ENCODE results near the gene GRM8. TPM values are rescaled to one million over a fixed set of nuclear protein-coding genes. Genes with fewer than 3 reads are reported as not detected.

GRM8 gene
- total and polyA plus RNA-seq, 9 of the 15 experiments (the other 6 are each of a cell fraction or from before 2014, with no cell fraction given) = 0.13 TPM; not detected in 7

DNA sequence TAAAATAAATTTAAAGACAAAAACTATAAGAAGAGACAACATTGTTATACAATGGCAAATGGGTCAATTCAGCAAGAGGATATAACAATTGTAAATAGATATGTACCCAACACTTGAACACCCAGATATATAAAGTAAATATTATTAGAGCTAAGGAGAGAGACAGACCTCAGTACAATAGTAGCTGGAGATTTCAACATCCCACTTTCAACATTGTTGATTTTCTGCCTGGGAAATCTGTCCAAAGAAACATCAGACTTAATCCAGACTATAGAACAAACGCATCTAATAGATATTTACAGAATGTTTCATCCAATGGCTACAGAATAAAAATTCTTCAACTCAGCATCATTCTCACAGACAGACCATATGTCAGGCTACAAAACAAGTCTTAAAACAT is 256.1 kb downstream of the GRM8 start (continued):
- TF ChIP-seq, protein P1, sequence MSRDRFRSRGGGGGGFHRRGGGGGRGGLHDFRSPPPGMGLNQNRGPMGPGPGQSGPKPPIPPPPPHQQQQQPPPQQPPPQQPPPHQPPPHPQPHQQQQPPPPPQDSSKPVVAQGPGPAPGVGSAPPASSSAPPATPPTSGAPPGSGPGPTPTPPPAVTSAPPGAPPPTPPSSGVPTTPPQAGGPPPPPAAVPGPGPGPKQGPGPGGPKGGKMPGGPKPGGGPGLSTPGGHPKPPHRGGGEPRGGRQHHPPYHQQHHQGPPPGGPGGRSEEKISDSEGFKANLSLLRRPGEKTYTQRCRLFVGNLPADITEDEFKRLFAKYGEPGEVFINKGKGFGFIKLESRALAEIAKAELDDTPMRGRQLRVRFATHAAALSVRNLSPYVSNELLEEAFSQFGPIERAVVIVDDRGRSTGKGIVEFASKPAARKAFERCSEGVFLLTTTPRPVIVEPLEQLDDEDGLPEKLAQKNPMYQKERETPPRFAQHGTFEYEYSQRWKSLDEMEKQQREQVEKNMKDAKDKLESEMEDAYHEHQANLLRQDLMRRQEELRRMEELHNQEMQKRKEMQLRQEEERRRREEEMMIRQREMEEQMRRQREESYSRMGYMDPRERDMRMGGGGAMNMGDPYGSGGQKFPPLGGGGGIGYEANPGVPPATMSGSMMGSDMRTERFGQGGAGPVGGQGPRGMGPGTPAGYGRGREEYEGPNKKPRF (IDR thresholded peaks at IDR 0.05; ENCODE audit: low read depth, low read length) = no peak

DNA sequence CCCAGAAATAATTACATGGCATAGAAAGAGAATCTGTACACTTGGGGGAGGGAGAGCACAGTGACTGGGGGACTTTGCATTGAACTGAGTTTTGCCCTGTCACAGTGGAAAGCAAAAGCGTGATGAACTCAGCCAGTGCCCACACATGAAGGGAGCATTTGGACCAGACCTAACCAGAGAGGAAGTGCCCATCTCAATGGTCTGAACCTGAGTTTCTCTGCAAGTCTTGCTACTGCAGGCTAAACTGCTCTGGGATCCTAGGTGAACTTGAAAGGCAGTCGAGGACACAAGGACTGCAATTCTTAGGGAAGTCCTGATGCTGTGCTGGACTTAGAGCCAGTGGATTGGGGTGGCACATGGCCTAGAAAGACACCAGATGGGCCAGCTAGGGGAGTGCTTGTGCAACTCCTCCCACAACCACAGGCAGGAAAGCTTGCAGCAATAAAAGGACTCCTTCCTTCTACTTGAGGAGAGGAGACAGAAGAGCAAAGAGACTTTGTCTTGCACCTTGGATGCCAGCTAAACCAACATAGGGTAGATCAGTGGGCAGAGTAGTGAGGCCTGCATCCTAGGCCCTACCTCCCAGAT is 259.0 kb downstream of the GRM8 start:
- DNase-seq (ENCODE audit: extremely low read depth in 1 of 4, low spot score in 3 of 4) (no peak), ATAC-seq (no peak), FAIRE-seq (no peak)
- TF ChIP-seq ZNF347 (CRISPR knock-in tag; IDR thresholded peaks at IDR 0.05; ENCODE audit: low read depth) = no peak
- no peak for TF ChIP-seq MTA3 (IDR thresholded peaks at IDR 0.05; ENCODE audit: borderline replicate concordance)
- no peak for TF ChIP-seq KLF1 (tag; IDR thresholded peaks at IDR 0.05)
- no peak for TF ChIP-seq ZNF354B (CRISPR knock-in tag; IDR thresholded peaks at IDR 0.05)
- no peak for TF ChIP-seq U2AF2 (optimal IDR thresholded peaks at IDR 0.05; ENCODE audit: low read depth, low read length)
- TF ChIP-seq, protein P2, sequence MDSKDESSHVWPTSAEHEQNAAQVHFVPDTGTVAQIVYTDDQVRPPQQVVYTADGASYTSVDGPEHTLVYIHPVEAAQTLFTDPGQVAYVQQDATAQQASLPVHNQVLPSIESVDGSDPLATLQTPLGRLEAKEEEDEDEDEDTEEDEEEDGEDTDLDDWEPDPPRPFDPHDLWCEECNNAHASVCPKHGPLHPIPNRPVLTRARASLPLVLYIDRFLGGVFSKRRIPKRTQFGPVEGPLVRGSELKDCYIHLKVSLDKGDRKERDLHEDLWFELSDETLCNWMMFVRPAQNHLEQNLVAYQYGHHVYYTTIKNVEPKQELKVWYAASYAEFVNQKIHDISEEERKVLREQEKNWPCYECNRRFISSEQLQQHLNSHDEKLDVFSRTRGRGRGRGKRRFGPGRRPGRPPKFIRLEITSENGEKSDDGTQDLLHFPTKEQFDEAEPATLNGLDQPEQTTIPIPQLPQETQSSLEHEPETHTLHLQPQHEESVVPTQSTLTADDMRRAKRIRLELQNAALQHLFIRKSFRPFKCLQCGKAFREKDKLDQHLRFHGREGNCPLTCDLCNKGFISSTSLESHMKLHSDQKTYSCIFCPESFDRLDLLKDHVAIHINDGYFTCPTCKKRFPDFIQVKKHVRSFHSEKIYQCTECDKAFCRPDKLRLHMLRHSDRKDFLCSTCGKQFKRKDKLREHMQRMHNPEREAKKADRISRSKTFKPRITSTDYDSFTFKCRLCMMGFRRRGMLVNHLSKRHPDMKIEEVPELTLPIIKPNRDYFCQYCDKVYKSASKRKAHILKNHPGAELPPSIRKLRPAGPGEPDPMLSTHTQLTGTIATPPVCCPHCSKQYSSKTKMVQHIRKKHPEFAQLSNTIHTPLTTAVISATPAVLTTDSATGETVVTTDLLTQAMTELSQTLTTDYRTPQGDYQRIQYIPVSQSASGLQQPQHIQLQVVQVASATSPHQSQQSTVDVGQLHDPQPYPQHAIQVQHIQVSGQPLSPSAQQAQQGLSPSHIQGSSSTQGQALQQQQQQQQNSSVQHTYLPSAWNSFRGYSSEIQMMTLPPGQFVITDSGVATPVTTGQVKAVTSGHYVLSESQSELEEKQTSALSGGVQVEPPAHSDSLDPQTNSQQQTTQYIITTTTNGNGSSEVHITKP (IDR thresholded peaks at IDR 0.05; ENCODE audit: partially characterized antibody) = no peak
- no peak for TF ChIP-seq CEBPB (tag; IDR thresholded peaks at IDR 0.05)
- no peaks in the 10 kb centered on the region for H3K27me3 ChIP-seq (ENCODE audit: control insufficient read depth in 2 of 2, insufficient read depth in 2 of 2, low read length in 2 of 2)
- BruUV-seq (replicated peaks) = no TSS peak
- ChIA-PET CTCF (ENCODE audit: low intra/inter-chr PET ratio) (no interaction called here), POLR2A (no interaction called here)
- no peak overlapping the region for H3K9ac ChIP-seq (ENCODE audit: insufficient read depth in 1 of 2, low read depth in 2 of 2, low read length in 2 of 2)
- no peak overlapping the region for H3K4me3 ChIP-seq
- no peaks in the 10 kb centered on the region for H3K79me2 ChIP-seq (ENCODE audit: control insufficient read depth, insufficient read depth, low read length)
- in situ Hi-C loops (cut with MboI) = no loop called here
- H2AFZ ChIP-seq (ENCODE audit: low read depth, low read length) = no peak overlapping the region
- H3K36me3 ChIP-seq (ENCODE audit: control insufficient read depth, insufficient read depth, low read length) = no peaks in the 10 kb centered on the region
- H3K9me1 ChIP-seq (ENCODE audit: control insufficient read depth, insufficient read depth, low read length) = no peaks in the 10 kb centered on the region
- H3K27ac ChIP-seq (ENCODE audit: extremely low read depth, low read depth, low read length) = no peak overlapping the region
- no peaks in the 10 kb centered on the region; the same call in 1 of the 2 replicates for H3K9me3 ChIP-seq (replicated peaks; ENCODE audit: control insufficient read depth, insufficient read depth, low read depth, low read length)
- H3K4me2 ChIP-seq (ENCODE audit: insufficient read depth, low read length) = no peak overlapping the region
- no peaks in the 10 kb centered on the region for H3K4me1 ChIP-seq (replicated peaks in 1 of 2; ENCODE audit: control insufficient read depth in 2 of 2, insufficient read depth in 2 of 2, low read length in 2 of 2)
- 0% methylated on average over 2 of the region's 2 CpGs for WGBS (ENCODE audit: insufficient coverage, low coverage, missing lambda C conversion rate)
- no peaks in the 10 kb centered on the region for H4K20me1 ChIP-seq (replicated peaks; ENCODE audit: control insufficient read depth, insufficient read depth, low read length)
- intact Hi-C loops (cut with micrococcal nuclease) = no loop called here

Measured in K562 (cell line).